ENCODE measurements around the gene FAM167B. TPM values are rescaled to one million over a fixed set of nuclear protein-coding genes. Genes with fewer than 3 reads are reported as not detected.

FAM167B gene
- polyA plus RNA-seq, 2 of the 4 experiments (the other 2 are of a cell fraction): 0.53 to 2.0 TPM

DNA sequence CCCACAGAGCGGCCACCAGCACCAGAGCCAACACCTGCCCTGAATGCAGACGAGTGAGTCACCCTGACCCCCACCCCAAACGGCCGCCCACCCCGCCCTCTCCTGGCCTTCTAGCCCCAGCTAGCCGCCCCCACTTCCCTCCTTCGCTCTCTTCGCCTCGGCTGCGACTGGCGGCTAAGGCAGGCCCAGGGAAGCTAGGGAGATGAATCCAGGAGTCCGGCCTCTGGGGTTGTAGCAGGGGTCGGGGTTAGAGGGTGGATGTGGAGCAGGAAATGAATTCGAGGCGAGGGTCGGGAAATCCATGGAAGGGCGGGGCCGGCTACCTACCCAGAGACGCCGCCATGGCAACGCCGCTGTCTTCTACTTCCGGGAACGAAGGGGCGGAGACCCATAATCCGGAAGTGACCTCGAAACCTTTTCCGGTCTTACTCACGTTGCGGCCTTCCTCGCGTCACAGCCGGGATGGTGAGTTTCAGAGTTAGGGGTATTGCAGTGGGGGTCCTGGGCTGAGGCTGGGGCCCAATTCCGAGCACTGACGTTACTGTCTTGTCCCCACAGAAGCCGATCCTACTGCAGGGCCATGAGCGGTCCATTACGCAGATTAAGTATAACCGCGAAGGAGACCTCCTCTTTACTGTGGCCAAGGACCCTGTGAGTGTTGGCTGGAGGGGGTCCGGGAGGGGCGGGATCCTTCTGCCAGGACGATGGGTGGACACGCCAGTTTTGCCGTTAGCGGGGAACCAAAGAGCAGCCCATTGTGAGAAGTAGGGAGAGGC, 24.9 kb upstream of the FAM167B start, which contains the start of the genes EIF3I and TMEM234:
EIF3I (plus strand) TSS at position 428 of the 776 bp plus-strand sequence; CDS start at position 463, 35 bp downstream.
TMEM234 (minus strand) TSS at position 374 of the 776 bp plus-strand sequence; CDS start at position 343, 31 bp downstream.
- TF ChIP-seq USF2 (IDR thresholded peaks at IDR 0.05) (no peak), BCL3 (IDR thresholded peaks at IDR 0.05) (peak; percentile 60; the same call in 1 of the 3 replicates), SMC3 (IDR thresholded peaks at IDR 0.05) (no peak), PHF8 (IDR thresholded peaks at IDR 0.05; ENCODE audit: borderline replicate concordance, low read depth) (peak; percentile 64; the same call in 1 of the 2 replicates), CHD2 (IDR thresholded peaks at IDR 0.05; ENCODE audit: low read length, partially characterized antibody) (no peak), JUN (IDR thresholded peaks at IDR 0.05) (peak in 1 of 2 experiments; percentile 69; a peak in 2 of 5 replicates), HOXA7 (CRISPR knock-in tag; IDR thresholded peaks at IDR 0.05) (no peak), RNF2 (IDR thresholded peaks at IDR 0.05; ENCODE audit: borderline replicate concordance, low read depth) (no peak), ZC3H11A (IDR thresholded peaks at IDR 0.05) (no peak), MAX (IDR thresholded peaks at IDR 0.05) (peak; percentile 77), FOSB (CRISPR knock-in tag; IDR thresholded peaks at IDR 0.05) (no peak), FOSL2 (IDR thresholded peaks at IDR 0.05) (no peak), FOSL2 (CRISPR knock-in tag; IDR thresholded peaks at IDR 0.05) (peak; percentile 35), POLR2A (IDR thresholded peaks at IDR 0.05; ENCODE audit: low read length) (peak; percentile 53), CTCF (IDR thresholded peaks at IDR 0.05) (no peak), BHLHE40 (IDR thresholded peaks at IDR 0.05; ENCODE audit: low read depth, low read length) (no peak)
- H3K4me2 ChIP-seq: peak within 1 kb of the TSS; percentile 94
- ATAC-seq (peak; percentile 97), FAIRE-seq (no peak), DNase-seq (ENCODE audit: low read depth in 1 of 2, low spot score in 1 of 2) (peak; percentile 84 to 89)
- POLR2A ChIA-PET: interaction anchor here (1.5 kb wide), 1 partner anchor 26 kb away, joined by 3 read pairs; no protein-coding TSS in a partner anchor
- H3K4me1 ChIP-seq: peaks cover 18% of the 10 kb centered on the region
- 4% methylated on average over 9 of the region's 46 CpGs for WGBS (ENCODE audit: missing lambda C conversion rate)
- H3K27ac ChIP-seq: peak within 1 kb of the TSS; percentile 93 to 97
- CTCF ChIA-PET: interaction anchor here (4.3 kb wide), 1 partner anchor 95 kb away, joined by 20 read pairs; no protein-coding TSS in a partner anchor
- H3K9me3 ChIP-seq: no peaks in the 10 kb centered on the region
- peak within 1 kb of the TSS; percentile 86 for H3K4me3 ChIP-seq

DNA sequence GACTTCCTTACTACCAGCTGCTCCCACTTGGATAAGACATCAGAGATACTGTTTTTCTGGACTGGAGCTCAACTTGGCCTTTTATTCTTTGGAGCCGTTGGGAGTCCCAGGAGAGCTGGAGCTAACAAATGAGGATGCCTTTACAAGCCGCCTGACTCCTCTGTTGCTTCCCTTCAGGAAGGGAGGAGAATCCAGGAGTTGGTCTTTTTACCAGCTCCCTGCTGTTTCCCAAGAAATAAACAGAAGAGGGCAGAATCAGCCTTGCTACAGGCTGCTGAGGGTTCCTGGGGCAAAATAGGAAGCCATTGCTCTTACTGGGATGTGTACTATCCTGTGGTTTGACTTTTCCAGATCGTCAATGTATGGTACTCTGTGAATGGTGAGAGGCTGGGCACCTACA, 23.3 kb upstream of the FAM167B start:
- Histone ChIP-seq H3K27ac (peak overlapping the region; percentile 27 to 97; a peak in 3 of 6 replicates), H3K4me1 (peaks cover 18% of the 10 kb centered on the region), H3K4me2 (peak overlapping the region; percentile 75), H3K9me3 (no peaks in the 10 kb centered on the region), H3K4me3 (peak overlapping the region; percentile 86)
- FAIRE-seq (no peak), DNase-seq (ENCODE audit: low read depth in 1 of 2, low spot score in 1 of 2) (no peak), ATAC-seq (no peak)
- CTCF ChIA-PET: interaction anchor here (1.2 to 5.3 kb wide), 3 partner anchors 8 to 93 kb away, joined by 3 to 30 read pairs (median 7); partner anchors contain the start of gene FAM167B
- TF ChIP-seq FOXS1 (CRISPR knock-in tag; IDR thresholded peaks at IDR 0.05): no peak
- no peak for TF ChIP-seq SMC3 (IDR thresholded peaks at IDR 0.05)
- no peak for TF ChIP-seq FOSB (CRISPR knock-in tag; IDR thresholded peaks at IDR 0.05)
- no peak for TF ChIP-seq RARB (CRISPR knock-in tag; IDR thresholded peaks at IDR 0.05)
- no peak for TF ChIP-seq CBX2 (IDR thresholded peaks at IDR 0.05; ENCODE audit: borderline replicate concordance, low read depth)
- 90% methylated on average over 3 of the region's 3 CpGs for WGBS (ENCODE audit: missing lambda C conversion rate)
- POLR2A ChIA-PET: interaction anchor here (0.9 kb wide), 1 partner anchor 17 kb away, joined by 3 read pairs; no protein-coding TSS in a partner anchor
